Mesodermal cell (in vitro differentiated cells): Measurements from ENCODE around the gene OR2T2.
"Not testable (repeated sequence)": the region's sequence is repeated elsewhere in the genome, so short reads cannot be mapped to it uniquely, and the experiment has no call there.

Experiments used
- H3K27ac ChIP-seq: 2 replicates; pipeline ENCODE4 v1.7.0; 2013; ENCODE audit warnings: mild to moderate bottlenecking, low read depth, low read length, moderate library complexity; ENCODE audit not compliant: severe bottlenecking
- H3K36me3 ChIP-seq: 2 replicates; pipeline ENCODE4 v1.7.1; 2013; ENCODE audit warnings: mild to moderate bottlenecking, low read length, moderate library complexity; ENCODE audit not compliant: control insufficient read depth, insufficient read depth
- H3K4me1 ChIP-seq: one replicate; pipeline ENCODE4 v1.7.1; 2013; ENCODE audit warnings: mild to moderate bottlenecking, low read length; ENCODE audit not compliant: insufficient read depth, control insufficient read depth, poor library complexity, severe bottlenecking
- H3K4me3 ChIP-seq: 2 replicates; pipeline ENCODE4 v1.7.0; 2013; ENCODE audit warnings: low read length, control low read depth, mild to moderate bottlenecking; ENCODE audit not compliant: insufficient read depth, poor library complexity, severe bottlenecking; ENCODE audit errors: extremely low read depth
- H3K9me3 ChIP-seq: 2 replicates; pipeline ENCODE4 v1.7.1; 2013; ENCODE audit warnings: mild to moderate bottlenecking, low read length, moderate library complexity; ENCODE audit not compliant: control insufficient read depth
- WGBS, 2 experiments: methylation state at CpG; one replicate each; pipeline ENCODE4 v1.1.5; 2013; ENCODE audit warnings: missing lambda C conversion rate in 2 of 2; ENCODE audit not compliant: insufficient coverage in 2 of 2; 5-methylcytosine and 5-hydroxymethylcytosine counted together

The OR2T2 gene

GRCh38 chr1:248450466-248451145 lies 5.2 kb downstream of the OR2T2 start:
- H3K4me1 ChIP-seq, H3K9me3 ChIP-seq: not testable (repeated sequence)
- no CpG with 5 or more reads among the region's 5 CpGs for WGBS, 2 experiments

GRCh38 chr1:248453619-248454018 lies 8.2 kb downstream of the OR2T2 start:
- not testable (repeated sequence) for H3K4me1 ChIP-seq, H3K9me3 ChIP-seq, H3K27ac ChIP-seq, H3K36me3 ChIP-seq, H3K4me3 ChIP-seq
- 33 to 70% methylated on average over 1 to 5 of the region's 7 CpGs for WGBS, 2 experiments

More at GRCh38 chr1:248450466-248451145, 5.2 kb downstream of the OR2T2 start:
- H3K4me3 ChIP-seq, H3K27ac ChIP-seq, H3K36me3 ChIP-seq: not testable (repeated sequence)

- H3K4me1 ChIP-seq, H3K4me3 ChIP-seq, H3K27ac ChIP-seq, H3K36me3 ChIP-seq: not testable (repeated sequence)
- WGBS, 2 experiments: no CpG with 5 or more reads among the region's 4 CpGs
- peaks cover 14% of the 10 kb centered on the region for H3K9me3 ChIP-seq
Measured at GRCh38 chr1:248455045-248455444, 9.6 kb downstream of the OR2T2 start.

GRCh38 chr1:248456635-248457034 lies 11.2 kb downstream of the OR2T2 start:
- not testable (repeated sequence) for H3K27ac ChIP-seq, H3K36me3 ChIP-seq, H3K4me3 ChIP-seq, H3K4me1 ChIP-seq
- WGBS, 2 experiments: no CpG with 5 or more reads among the region's 2 CpGs
- peaks cover 14% of the 10 kb centered on the region for H3K9me3 ChIP-seq

GRCh38 chr1:248459117-248459516 lies 13.7 kb downstream of the OR2T2 start:
- H3K9me3 ChIP-seq: peaks cover 27% of the 10 kb centered on the region
- not testable (repeated sequence) for H3K36me3 ChIP-seq, H3K27ac ChIP-seq, H3K4me3 ChIP-seq, H3K4me1 ChIP-seq
- 51 to 58% methylated on average over 3 of the region's 7 CpGs for WGBS, 2 experiments

- no peak overlapping the region for H3K4me3 ChIP-seq
- H3K4me1 ChIP-seq: no peaks in the 10 kb centered on the region
- no peaks in the 10 kb centered on the region for H3K36me3 ChIP-seq
- H3K9me3 ChIP-seq: peaks cover 18% of the 10 kb centered on the region
- WGBS, 2 experiments: no CpG with 5 or more reads among the region's 4 CpGs
- H3K27ac ChIP-seq: no peak overlapping the region
Measured at GRCh38 chr1:248471154-248471553, 25.7 kb downstream of the OR2T2 start.

GRCh38 chr1:248472111-248472510 lies 26.7 kb downstream of the OR2T2 start:
- no CpG with 5 or more reads among the region's 2 CpGs for WGBS, 2 experiments
- not testable (repeated sequence) for H3K4me1 ChIP-seq, H3K27ac ChIP-seq, H3K36me3 ChIP-seq, H3K4me3 ChIP-seq
- peaks cover 17% of the 10 kb centered on the region for H3K9me3 ChIP-seq

- not testable (repeated sequence) for H3K27ac ChIP-seq, H3K4me3 ChIP-seq, H3K4me1 ChIP-seq, H3K36me3 ChIP-seq
- peaks cover 11% of the 10 kb centered on the region for H3K9me3 ChIP-seq
- WGBS, 2 experiments: no CpG with 5 or more reads among the region's 2 CpGs
Measured at GRCh38 chr1:248473051-248473450, 27.6 kb downstream of the OR2T2 start, which contains the start of gene OR2T3. OR2T3 (plus strand) TSS chr1:248473351; CDS start chr1:248473351, 0 bp downstream.

- no CpG with 5 or more reads among the region's 1 CpG for WGBS, 2 experiments
- not testable (repeated sequence) for H3K27ac ChIP-seq
Measured at GRCh38 chr1:248475660-248476059, 30.2 kb downstream of the OR2T2 start.

GRCh38 chr1:248481686-248482579 lies 36.5 kb downstream of the OR2T2 start:
- not testable (repeated sequence) for H3K4me3 ChIP-seq, H3K27ac ChIP-seq, H3K4me1 ChIP-seq, H3K9me3 ChIP-seq, H3K36me3 ChIP-seq
- 53 to 55% methylated on average over 8 to 10 of the region's 13 CpGs for WGBS, 2 experiments

More at GRCh38 chr1:248475660-248476059, 30.2 kb downstream of the OR2T2 start:
- not testable (repeated sequence) for H3K4me3 ChIP-seq, H3K9me3 ChIP-seq, H3K4me1 ChIP-seq, H3K36me3 ChIP-seq

GRCh38 chr1:248488289-248488688 lies 42.9 kb downstream of the OR2T2 start, which contains the start of gene OR2T5:
OR2T5 (plus strand) TSS chr1:248488589; CDS start chr1:248488589, 0 bp downstream.
- not testable (repeated sequence) for H3K9me3 ChIP-seq, H3K36me3 ChIP-seq, H3K27ac ChIP-seq, H3K4me1 ChIP-seq, H3K4me3 ChIP-seq
- no CpG with 5 or more reads among the region's 6 CpGs for WGBS, 2 experiments
